H1 (cell line): ENCODE data around the gene SUSD6.

Source experiments
- CHD2 ChIP-seq: IDR thresholded peaks from 2 replicates; pipeline ENCODE4 v1.6.1; 2012; ENCODE audit warnings: low read length, improper control_type of control experiment
- EZH2 ChIP-seq: fragments of 200-600 bp; sonication (generic); IDR thresholded peaks from 2 replicates; pipeline ENCODE4 v1.7.1; 2012; ENCODE audit warnings: low read depth, mild to moderate bottlenecking, moderate library complexity, low read length, inconsistent platforms; ENCODE audit not compliant: severe bottlenecking
- NRF1 ChIP-seq: IDR thresholded peaks from 2 replicates; pipeline ENCODE4 v1.6.1; 2011; ENCODE audit warnings: mild to moderate bottlenecking, low read depth, low read length, improper control_type of control experiment
- POLR2A ChIP-seq, 2 experiments: IDR thresholded peaks; 1 replicate in 1 of 2; 2 replicates in 1 of 2; pipeline ENCODE4 v1.6.1; 2011; ENCODE audit warnings: low read depth in 2 of 2, low read length in 2 of 2, mild to moderate bottlenecking in 2 of 2; ENCODE audit errors: control extremely low read depth in 1 of 2
- TF ChIP-seq, protein P1 (sequence below), 3 experiments: IDR thresholded peaks; 1 replicate in 2 of 3; 2 replicates in 1 of 3; pipeline versions ENCODE4 v1.5.1 to v1.6.1; 2011; ENCODE audit warnings: low read length in 3 of 3, mild to moderate bottlenecking in 3 of 3, inconsistent platforms in 2 of 3, low read depth in 1 of 3, moderate library complexity in 1 of 3; ENCODE audit not compliant: insufficient read depth in 1 of 3; ENCODE audit errors: control extremely low read depth in 1 of 3

DNA sequence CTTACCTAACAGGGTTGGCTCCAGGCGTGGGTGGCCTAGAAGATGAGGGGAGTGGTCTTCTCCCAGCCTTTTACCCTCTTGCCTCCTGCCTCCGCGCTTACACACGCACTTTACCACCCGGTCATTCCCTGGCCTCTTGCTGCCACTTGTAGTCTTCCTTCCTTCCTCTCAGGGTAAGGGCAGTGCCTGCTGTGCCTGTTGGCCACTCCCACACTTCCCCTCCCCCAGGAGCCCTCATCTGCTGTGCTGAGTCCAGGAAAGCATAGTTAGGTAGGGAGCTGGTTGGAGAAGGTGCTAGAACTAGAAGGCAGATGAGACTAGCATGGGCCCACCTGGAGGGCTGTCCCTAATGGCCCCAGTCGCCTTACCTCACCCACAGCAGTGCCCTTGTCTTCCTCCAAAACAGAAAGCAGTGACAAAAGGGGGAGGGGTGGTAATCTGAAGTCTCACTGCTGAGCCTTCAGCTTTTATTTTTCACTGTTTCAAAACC is 101.2 kb downstream of the SUSD6 start:
- TF ChIP-seq EZH2: no peak
- TF ChIP-seq POLR2A (IDR thresholded peaks at IDR 0.05; ENCODE audit: control extremely low read depth in 1 of 2, low read depth in 2 of 2, low read length in 2 of 2): peak in 1 of 2 experiments; percentile 79; a peak in 2 of 3 replicates
- TF ChIP-seq, protein P1, sequence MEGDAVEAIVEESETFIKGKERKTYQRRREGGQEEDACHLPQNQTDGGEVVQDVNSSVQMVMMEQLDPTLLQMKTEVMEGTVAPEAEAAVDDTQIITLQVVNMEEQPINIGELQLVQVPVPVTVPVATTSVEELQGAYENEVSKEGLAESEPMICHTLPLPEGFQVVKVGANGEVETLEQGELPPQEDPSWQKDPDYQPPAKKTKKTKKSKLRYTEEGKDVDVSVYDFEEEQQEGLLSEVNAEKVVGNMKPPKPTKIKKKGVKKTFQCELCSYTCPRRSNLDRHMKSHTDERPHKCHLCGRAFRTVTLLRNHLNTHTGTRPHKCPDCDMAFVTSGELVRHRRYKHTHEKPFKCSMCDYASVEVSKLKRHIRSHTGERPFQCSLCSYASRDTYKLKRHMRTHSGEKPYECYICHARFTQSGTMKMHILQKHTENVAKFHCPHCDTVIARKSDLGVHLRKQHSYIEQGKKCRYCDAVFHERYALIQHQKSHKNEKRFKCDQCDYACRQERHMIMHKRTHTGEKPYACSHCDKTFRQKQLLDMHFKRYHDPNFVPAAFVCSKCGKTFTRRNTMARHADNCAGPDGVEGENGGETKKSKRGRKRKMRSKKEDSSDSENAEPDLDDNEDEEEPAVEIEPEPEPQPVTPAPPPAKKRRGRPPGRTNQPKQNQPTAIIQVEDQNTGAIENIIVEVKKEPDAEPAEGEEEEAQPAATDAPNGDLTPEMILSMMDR (IDR thresholded peaks at IDR 0.05; ENCODE audit: control extremely low read depth in 1 of 3, insufficient read depth in 1 of 3, low read depth in 1 of 3, low read length in 3 of 3): no peak
- no peak for TF ChIP-seq NRF1
- TF ChIP-seq CHD2: no peak
